GM23338 (cell line): ENCODE measurements around the gene ADGRB3. TPM values are rescaled to one million over a fixed set of nuclear protein-coding genes. Genes with fewer than 3 reads are reported as not detected.

Source experiments
- ATAC-seq: fragments of 200-7000 bp; cut with Tn5 transposase; 3 replicates; pipeline ENCODE4 v1.9.1; 2020
- DNase-seq: peaks from one replicate; pipeline ENCODE4 v3.0.0-alpha.2; 2015; ENCODE audit warnings: low spot score
- H2AFZ ChIP-seq: fragments of 200-600 bp; sonication (generic); 2 replicates; pipeline ENCODE4 v1.8.0; 2016; ENCODE audit warnings: antibody characterized with exemption, mild to moderate bottlenecking, moderate library complexity
- H3F3A ChIP-seq: fragments of 200-600 bp; sonication (generic); replicated peaks from 2 replicates; pipeline ENCODE4 v1.8.0; 2017; ENCODE audit warnings: antibody characterized with exemption, mixed run types, low read depth
- H3K27ac ChIP-seq: fragments of 200-600 bp; sonication (generic); 2 replicates; pipeline ENCODE4 v1.6.1; 2016; ENCODE audit warnings: low read depth
- H3K27me3 ChIP-seq: fragments of 200-600 bp; sonication (generic); 2 replicates; pipeline ENCODE4 v1.8.0; 2016; ENCODE audit warnings: mild to moderate bottlenecking, mixed run types, moderate library complexity; ENCODE audit not compliant: insufficient read depth
- H3K36me3 ChIP-seq: fragments of 200-600 bp; sonication (generic); 2 replicates; pipeline ENCODE4 v1.8.0; 2016; ENCODE audit warnings: mild to moderate bottlenecking; ENCODE audit not compliant: insufficient read depth
- H3K4me1 ChIP-seq: fragments of 200-600 bp; sonication (generic); 2 replicates; pipeline ENCODE4 v1.8.0; 2016; ENCODE audit warnings: mild to moderate bottlenecking, moderate library complexity; ENCODE audit not compliant: insufficient read depth
- H3K4me2 ChIP-seq: fragments of 200-600 bp; sonication (generic); 2 replicates; pipeline ENCODE4 v1.7.1; 2017; ENCODE audit warnings: mixed run types
- H3K4me3 ChIP-seq: fragments of 200-600 bp; sonication (generic); 2 replicates; pipeline ENCODE4 v1.6.1; 2016; ENCODE audit warnings: mixed run types
- H3K79me2 ChIP-seq: fragments of 200-600 bp; sonication (generic); replicated peaks from 2 replicates; pipeline ENCODE4 v1.8.0; 2017; ENCODE audit warnings: mild to moderate bottlenecking; ENCODE audit not compliant: insufficient read depth
- H3K9me2 ChIP-seq: fragments of 200-600 bp; sonication (generic); 2 replicates; pipeline ENCODE4 v1.8.0; 2017; ENCODE audit not compliant: insufficient read depth
- H4K20me1 ChIP-seq: fragments of 200-600 bp; sonication (generic); replicated peaks from 2 replicates; pipeline ENCODE4 v1.8.0; 2017; ENCODE audit warnings: mild to moderate bottlenecking; ENCODE audit not compliant: insufficient read depth
- H3K27ac Mint-ChIP-seq: 2 replicates; pipeline ENCODE4 v1.8.0; 2020; ENCODE audit warnings: inconsistent platforms, mild to moderate bottlenecking, moderate library complexity, mixed read lengths
- H3K27me3 Mint-ChIP-seq: 3 replicates; pipeline ENCODE4 v1.8.0; 2022; ENCODE audit warnings: low read depth, mild to moderate bottlenecking, moderate library complexity, mixed read lengths, inconsistent platforms; ENCODE audit not compliant: insufficient read depth, poor library complexity
- H3K36me3 Mint-ChIP-seq: 3 replicates; pipeline ENCODE4 v1.8.0; 2021; ENCODE audit warnings: low read depth, mild to moderate bottlenecking, inconsistent platforms, moderate library complexity, mixed read lengths
- H3K4me1 Mint-ChIP-seq: 3 replicates; pipeline ENCODE4 v1.8.0; 2020; ENCODE audit warnings: mild to moderate bottlenecking, inconsistent platforms, mixed read lengths
- H3K4me3 Mint-ChIP-seq: 3 replicates; pipeline ENCODE4 v1.8.0; 2021; ENCODE audit warnings: moderate library complexity, mild to moderate bottlenecking, inconsistent platforms, mixed read lengths
- H3K9me3 Mint-ChIP-seq: 3 replicates; pipeline ENCODE4 v1.8.0; 2020; ENCODE audit warnings: moderate library complexity, mild to moderate bottlenecking, inconsistent platforms, mixed read lengths
- STAT1 ChIP-seq: IDR thresholded peaks from one replicate; pipeline ENCODE4 v1.6.1; 2016; ENCODE audit warnings: antibody characterized with exemption; ENCODE audit not compliant: unreplicated experiment
- ZNF331 ChIP-seq: fragments of 250-450 bp; sonication (Bioruptor Pico); IDR thresholded peaks from 2 replicates; pipeline ENCODE4 v1.5.0; 2020; ENCODE audit warnings: low read depth, mild to moderate bottlenecking, moderate library complexity
- polyA plus RNA-seq: library from polyadenylated mRNA; unstranded; fragments of >200 nt; fragmentation: Nextera tagmentation; extraction: Ambion mirVana; gene quantifications from 2 replicates; pipeline ENCODE4 v1.2.1, GENCODE V29; 2016
- total RNA-seq: library from RNA; depleted of rRNA; stranded (reverse); fragments of >200 nt; shearing (Covaris generic); gene quantifications from 2 replicates; pipeline ENCODE4 v1.2.3, GENCODE V29; 2014
- TF ChIP-seq, protein P1 (sequence below): fragments of 250-450 bp; sonication (Bioruptor Pico); IDR thresholded peaks from 2 replicates; pipeline ENCODE4 v1.5.0; 2020; ENCODE audit warnings: mild to moderate bottlenecking, moderate library complexity
- TF ChIP-seq, protein P2 (sequence below): IDR thresholded peaks from one replicate; pipeline ENCODE4 v1.6.1; 2018; ENCODE audit warnings: antibody characterized with exemption; ENCODE audit not compliant: unreplicated experiment

ADGRB3 gene
- total and polyA plus RNA-seq, 2 experiments from 2014 or later, result 0.92 to 4.0 TPM

DNA sequence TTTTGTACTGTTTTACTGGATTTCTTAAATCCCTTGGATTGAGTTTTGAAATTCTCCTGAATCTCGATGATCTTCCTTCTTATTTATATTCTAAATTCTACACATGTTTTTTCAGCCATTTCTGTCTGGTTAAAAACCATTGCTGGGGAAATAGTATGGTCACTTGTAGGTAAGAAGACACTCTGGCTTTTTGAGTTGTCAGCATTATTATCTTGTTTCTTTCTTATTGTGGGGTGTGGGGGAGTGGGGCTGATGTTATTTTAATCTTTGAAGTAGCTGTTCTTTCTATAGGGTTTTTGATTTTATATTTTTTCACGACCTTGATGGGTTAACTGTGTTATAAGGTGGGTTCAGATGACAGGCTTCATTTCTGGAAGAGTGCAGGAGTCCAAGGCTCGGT lies 37.4 kb upstream of the ADGRB3 start:
- H3K9me2 ChIP-seq, result peaks cover 9% of the 10 kb centered on the region; the same call in 1 of the 2 replicates
- no peaks in the 10 kb centered on the region for H3K36me3 ChIP-seq
- DNase-seq (no peak), ATAC-seq (no peak)
- no peak overlapping the region for H3K4me3 Mint-ChIP-seq
- H3K4me1 ChIP-seq, result no peaks in the 10 kb centered on the region
- H3K27me3 Mint-ChIP-seq, result no peaks in the 10 kb centered on the region
- H3K27ac ChIP-seq, result no peak overlapping the region
- TF ChIP-seq, protein P1, sequence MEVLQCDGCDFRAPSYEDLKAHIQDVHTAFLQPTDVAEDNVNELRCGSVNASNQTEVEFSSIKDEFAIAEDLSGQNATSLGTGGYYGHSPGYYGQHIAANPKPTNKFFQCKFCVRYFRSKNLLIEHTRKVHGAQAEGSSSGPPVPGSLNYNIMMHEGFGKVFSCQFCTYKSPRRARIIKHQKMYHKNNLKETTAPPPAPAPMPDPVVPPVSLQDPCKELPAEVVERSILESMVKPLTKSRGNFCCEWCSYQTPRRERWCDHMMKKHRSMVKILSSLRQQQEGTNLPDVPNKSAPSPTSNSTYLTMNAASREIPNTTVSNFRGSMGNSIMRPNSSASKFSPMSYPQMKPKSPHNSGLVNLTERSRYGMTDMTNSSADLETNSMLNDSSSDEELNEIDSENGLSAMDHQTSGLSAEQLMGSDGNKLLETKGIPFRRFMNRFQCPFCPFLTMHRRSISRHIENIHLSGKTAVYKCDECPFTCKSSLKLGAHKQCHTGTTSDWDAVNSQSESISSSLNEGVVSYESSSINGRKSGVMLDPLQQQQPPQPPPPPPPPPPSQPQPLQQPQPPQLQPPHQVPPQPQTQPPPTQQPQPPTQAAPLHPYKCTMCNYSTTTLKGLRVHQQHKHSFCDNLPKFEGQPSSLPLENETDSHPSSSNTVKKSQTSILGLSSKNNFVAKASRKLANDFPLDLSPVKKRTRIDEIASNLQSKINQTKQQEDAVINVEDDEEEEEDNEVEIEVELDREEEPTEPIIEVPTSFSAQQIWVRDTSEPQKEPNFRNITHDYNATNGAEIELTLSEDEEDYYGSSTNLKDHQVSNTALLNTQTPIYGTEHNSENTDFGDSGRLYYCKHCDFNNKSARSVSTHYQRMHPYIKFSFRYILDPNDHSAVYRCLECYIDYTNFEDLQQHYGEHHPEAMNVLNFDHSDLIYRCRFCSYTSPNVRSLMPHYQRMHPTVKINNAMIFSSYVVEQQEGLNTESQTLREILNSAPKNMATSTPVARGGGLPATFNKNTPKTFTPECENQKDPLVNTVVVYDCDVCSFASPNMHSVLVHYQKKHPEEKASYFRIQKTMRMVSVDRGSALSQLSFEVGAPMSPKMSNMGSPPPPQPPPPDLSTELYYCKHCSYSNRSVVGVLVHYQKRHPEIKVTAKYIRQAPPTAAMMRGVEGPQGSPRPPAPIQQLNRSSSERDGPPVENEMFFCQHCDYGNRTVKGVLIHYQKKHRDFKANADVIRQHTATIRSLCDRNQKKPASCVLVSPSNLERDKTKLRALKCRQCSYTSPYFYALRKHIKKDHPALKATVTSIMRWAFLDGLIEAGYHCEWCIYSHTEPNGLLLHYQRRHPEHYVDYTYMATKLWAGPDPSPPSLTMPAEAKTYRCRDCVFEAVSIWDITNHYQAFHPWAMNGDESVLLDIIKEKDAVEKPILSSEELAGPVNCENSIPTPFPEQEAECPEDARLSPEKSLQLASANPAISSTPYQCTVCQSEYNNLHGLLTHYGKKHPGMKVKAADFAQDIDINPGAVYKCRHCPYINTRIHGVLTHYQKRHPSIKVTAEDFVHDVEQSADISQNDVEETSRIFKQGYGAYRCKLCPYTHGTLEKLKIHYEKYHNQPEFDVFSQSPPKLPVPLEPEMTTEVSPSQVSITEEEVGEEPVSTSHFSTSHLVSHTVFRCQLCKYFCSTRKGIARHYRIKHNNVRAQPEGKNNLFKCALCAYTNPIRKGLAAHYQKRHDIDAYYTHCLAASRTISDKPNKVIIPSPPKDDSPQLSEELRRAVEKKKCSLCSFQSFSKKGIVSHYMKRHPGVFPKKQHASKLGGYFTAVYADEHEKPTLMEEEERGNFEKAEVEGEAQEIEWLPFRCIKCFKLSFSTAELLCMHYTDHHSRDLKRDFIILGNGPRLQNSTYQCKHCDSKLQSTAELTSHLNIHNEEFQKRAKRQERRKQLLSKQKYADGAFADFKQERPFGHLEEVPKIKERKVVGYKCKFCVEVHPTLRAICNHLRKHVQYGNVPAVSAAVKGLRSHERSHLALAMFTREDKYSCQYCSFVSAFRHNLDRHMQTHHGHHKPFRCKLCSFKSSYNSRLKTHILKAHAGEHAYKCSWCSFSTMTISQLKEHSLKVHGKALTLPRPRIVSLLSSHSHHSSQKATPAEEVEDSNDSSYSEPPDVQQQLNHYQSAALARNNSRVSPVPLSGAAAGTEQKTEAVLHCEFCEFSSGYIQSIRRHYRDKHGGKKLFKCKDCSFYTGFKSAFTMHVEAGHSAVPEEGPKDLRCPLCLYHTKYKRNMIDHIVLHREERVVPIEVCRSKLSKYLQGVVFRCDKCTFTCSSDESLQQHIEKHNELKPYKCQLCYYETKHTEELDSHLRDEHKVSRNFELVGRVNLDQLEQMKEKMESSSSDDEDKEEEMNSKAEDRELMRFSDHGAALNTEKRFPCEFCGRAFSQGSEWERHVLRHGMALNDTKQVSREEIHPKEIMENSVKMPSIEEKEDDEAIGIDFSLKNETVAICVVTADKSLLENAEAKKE, result no peak
- no peak for TF ChIP-seq STAT1
- no peak for TF ChIP-seq ZNF331 (CRISPR knock-in tag)
- TF ChIP-seq, protein P2, sequence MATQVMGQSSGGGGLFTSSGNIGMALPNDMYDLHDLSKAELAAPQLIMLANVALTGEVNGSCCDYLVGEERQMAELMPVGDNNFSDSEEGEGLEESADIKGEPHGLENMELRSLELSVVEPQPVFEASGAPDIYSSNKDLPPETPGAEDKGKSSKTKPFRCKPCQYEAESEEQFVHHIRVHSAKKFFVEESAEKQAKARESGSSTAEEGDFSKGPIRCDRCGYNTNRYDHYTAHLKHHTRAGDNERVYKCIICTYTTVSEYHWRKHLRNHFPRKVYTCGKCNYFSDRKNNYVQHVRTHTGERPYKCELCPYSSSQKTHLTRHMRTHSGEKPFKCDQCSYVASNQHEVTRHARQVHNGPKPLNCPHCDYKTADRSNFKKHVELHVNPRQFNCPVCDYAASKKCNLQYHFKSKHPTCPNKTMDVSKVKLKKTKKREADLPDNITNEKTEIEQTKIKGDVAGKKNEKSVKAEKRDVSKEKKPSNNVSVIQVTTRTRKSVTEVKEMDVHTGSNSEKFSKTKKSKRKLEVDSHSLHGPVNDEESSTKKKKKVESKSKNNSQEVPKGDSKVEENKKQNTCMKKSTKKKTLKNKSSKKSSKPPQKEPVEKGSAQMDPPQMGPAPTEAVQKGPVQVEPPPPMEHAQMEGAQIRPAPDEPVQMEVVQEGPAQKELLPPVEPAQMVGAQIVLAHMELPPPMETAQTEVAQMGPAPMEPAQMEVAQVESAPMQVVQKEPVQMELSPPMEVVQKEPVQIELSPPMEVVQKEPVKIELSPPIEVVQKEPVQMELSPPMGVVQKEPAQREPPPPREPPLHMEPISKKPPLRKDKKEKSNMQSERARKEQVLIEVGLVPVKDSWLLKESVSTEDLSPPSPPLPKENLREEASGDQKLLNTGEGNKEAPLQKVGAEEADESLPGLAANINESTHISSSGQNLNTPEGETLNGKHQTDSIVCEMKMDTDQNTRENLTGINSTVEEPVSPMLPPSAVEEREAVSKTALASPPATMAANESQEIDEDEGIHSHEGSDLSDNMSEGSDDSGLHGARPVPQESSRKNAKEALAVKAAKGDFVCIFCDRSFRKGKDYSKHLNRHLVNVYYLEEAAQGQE, result no peak
- H3F3A ChIP-seq, result no peaks in the 10 kb centered on the region
- H3K4me2 ChIP-seq, result no peak overlapping the region
- no peaks in the 10 kb centered on the region for H3K4me1 Mint-ChIP-seq
- H3K79me2 ChIP-seq, result no peaks in the 10 kb centered on the region
- peaks cover 6% of the 10 kb centered on the region; the same call in 2 of the 3 replicates for H3K9me3 Mint-ChIP-seq
- no peak overlapping the region for H2AFZ ChIP-seq
- no peak overlapping the region for H3K27ac Mint-ChIP-seq
- no peaks in the 10 kb centered on the region for H4K20me1 ChIP-seq
- no peak overlapping the region for H3K4me3 ChIP-seq
- H3K27me3 ChIP-seq, result no peaks in the 10 kb centered on the region
- peaks cover 2% of the 10 kb centered on the region; the same call in 1 of the 3 replicates for H3K36me3 Mint-ChIP-seq
